ENCODE measurements around the gene TOP3A.

The TOP3A gene

GRCh38 chr17:18228176-18228682, 86.6 kb downstream of the TOP3A start:
- no peak for TF ChIP-seq CTCF (IDR thresholded peaks at IDR 0.05; ENCODE audit: control insufficient read depth, extremely low read depth, insufficient read depth)
- H3K4me3 ChIP-seq (ENCODE audit: low read depth, low read length), result no peak overlapping the region
- no peak for DNase-seq (ENCODE audit: low read depth)

- no peak for TF ChIP-seq CTCF (IDR thresholded peaks at IDR 0.05; ENCODE audit: control insufficient read depth, extremely low read depth, insufficient read depth)
- H3K4me3 ChIP-seq (ENCODE audit: low read depth, low read length), result no peak overlapping the region
- DNase-seq (ENCODE audit: low read depth), result no peak
Measured at GRCh38 chr17:18227635-18228034, 87.2 kb downstream of the TOP3A start.

GRCh38 chr17:18226284-18226945, 88.4 kb downstream of the TOP3A start:
- H3K4me3 ChIP-seq (ENCODE audit: low read depth, low read length), result peak overlapping the region; percentile 67
- no peak for DNase-seq (ENCODE audit: low read depth)
- TF ChIP-seq CTCF (IDR thresholded peaks at IDR 0.05; ENCODE audit: control insufficient read depth, extremely low read depth, insufficient read depth), result no peak

- no peak for TF ChIP-seq CTCF (IDR thresholded peaks at IDR 0.05; ENCODE audit: control insufficient read depth, extremely low read depth, insufficient read depth)
- peak overlapping the region; percentile 67 for H3K4me3 ChIP-seq (ENCODE audit: low read depth, low read length)
- DNase-seq (ENCODE audit: low read depth), result no peak
Measured at GRCh38 chr17:18225642-18226283, 89.0 kb downstream of the TOP3A start.

- peak within 1 kb of the TSS; percentile 67 for H3K4me3 ChIP-seq (ENCODE audit: low read depth, low read length)
- TF ChIP-seq CTCF (IDR thresholded peaks at IDR 0.05; ENCODE audit: control insufficient read depth, extremely low read depth, insufficient read depth), result no peak
- peak; percentile 64 for DNase-seq (ENCODE audit: low read depth)
Measured at GRCh38 chr17:18225121-18225641, 89.6 kb downstream of the TOP3A start, which contains the start of gene LLGL1. Gene LLGL1 (plus strand): TSS chr17:18225635. CDS start chr17:18225683, 48 bp downstream.

GRCh38 chr17:18224387-18225120, 90.2 kb downstream of the TOP3A start:
- peak overlapping the region; percentile 45 for H3K4me3 ChIP-seq (ENCODE audit: low read depth, low read length)
- TF ChIP-seq CTCF (IDR thresholded peaks at IDR 0.05; ENCODE audit: control insufficient read depth, extremely low read depth, insufficient read depth), result no peak
- DNase-seq (ENCODE audit: low read depth), result no peak

Data from LNCaP clone FGC (cell line).